ENCODE data around the gene ACTMAP. TPM values are rescaled to one million over a fixed set of nuclear protein-coding genes. Genes with fewer than 3 reads are reported as not detected.
A peak's percentile ranks its signal among the peaks of the same experiment; 100 is the strongest.

Gene ACTMAP
- total RNA-seq, 1 donor from 2014 or later, result 24.6 TPM

DNA sequence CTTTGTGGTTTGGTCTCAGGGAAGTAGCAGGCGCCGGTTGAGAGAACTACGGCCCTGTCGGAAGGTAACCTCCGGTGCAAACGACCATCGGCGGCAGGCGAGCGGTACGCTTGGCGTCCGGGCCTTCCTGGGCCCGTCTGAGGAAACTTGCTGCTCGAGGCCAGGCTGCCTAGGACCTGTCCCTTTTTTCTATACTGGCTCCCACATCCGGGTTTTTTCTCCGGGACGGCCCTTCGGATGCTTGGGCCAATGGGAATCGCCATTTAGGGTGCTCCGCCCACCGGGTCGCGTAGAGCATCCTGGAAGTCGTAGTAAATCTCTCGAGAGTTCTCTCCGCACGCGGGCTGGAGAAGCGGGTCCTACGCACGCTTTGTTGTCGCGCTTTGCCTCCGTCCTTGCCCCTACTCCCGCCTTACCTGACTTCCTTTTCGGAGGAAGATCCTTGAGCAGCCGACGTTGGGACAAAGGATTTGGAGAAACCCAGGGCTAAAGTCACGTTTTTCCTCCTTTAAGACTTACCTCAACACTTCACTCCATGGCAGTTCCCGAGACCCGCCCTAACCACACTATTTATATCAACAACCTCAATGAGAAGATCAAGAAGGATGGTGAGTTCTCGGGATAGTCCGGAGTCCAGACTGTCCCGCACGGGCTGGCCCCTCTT is 729 bp upstream of the ACTMAP start, which contains the start of gene SNRPA:
Gene SNRPA (plus strand): TSS at position 330 of the 664 bp plus-strand sequence. CDS start 206 bp downstream, at position 536.
- Mint-ChIP-seq H3K4me3 (ENCODE audit: unreplicated experiment) (peak within 1 kb of the TSS; percentile 99), H3K27ac (ENCODE audit: unreplicated experiment) (peak within 1 kb of the TSS; percentile 99), H3K9me3 (ENCODE audit: unreplicated experiment) (no peaks in the 10 kb centered on the region), H3K4me1 (ENCODE audit: unreplicated experiment) (peaks cover 50% of the 10 kb centered on the region), H3K36me3 (ENCODE audit: low read depth, unreplicated experiment) (peaks cover 24% of the 10 kb centered on the region), H3K27me3 (ENCODE audit: unreplicated experiment) (peaks cover 24% of the 10 kb centered on the region)
- TF ChIP-seq, protein P1, sequence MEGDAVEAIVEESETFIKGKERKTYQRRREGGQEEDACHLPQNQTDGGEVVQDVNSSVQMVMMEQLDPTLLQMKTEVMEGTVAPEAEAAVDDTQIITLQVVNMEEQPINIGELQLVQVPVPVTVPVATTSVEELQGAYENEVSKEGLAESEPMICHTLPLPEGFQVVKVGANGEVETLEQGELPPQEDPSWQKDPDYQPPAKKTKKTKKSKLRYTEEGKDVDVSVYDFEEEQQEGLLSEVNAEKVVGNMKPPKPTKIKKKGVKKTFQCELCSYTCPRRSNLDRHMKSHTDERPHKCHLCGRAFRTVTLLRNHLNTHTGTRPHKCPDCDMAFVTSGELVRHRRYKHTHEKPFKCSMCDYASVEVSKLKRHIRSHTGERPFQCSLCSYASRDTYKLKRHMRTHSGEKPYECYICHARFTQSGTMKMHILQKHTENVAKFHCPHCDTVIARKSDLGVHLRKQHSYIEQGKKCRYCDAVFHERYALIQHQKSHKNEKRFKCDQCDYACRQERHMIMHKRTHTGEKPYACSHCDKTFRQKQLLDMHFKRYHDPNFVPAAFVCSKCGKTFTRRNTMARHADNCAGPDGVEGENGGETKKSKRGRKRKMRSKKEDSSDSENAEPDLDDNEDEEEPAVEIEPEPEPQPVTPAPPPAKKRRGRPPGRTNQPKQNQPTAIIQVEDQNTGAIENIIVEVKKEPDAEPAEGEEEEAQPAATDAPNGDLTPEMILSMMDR (IDR thresholded peaks at IDR 0.05; ENCODE audit: unreplicated experiment), result no peak
- peak; percentile 93 for DNase-seq (ENCODE audit: low spot score)

- TF ChIP-seq, protein P1 (IDR thresholded peaks at IDR 0.05; ENCODE audit: unreplicated experiment), result no peak
- no peaks in the 10 kb centered on the region for H3K9me3 Mint-ChIP-seq (ENCODE audit: unreplicated experiment)
- no peak overlapping the region for H3K27ac Mint-ChIP-seq (ENCODE audit: unreplicated experiment)
- peaks cover 19% of the 10 kb centered on the region for H3K27me3 Mint-ChIP-seq (ENCODE audit: unreplicated experiment)
- no peak overlapping the region for H3K4me3 Mint-ChIP-seq (ENCODE audit: unreplicated experiment)
- peaks cover 8% of the 10 kb centered on the region for H3K36me3 Mint-ChIP-seq (ENCODE audit: low read depth, unreplicated experiment)
- peaks cover 31% of the 10 kb centered on the region for H3K4me1 Mint-ChIP-seq (ENCODE audit: unreplicated experiment)
- no peak for DNase-seq (ENCODE audit: low spot score)
Observed at GRCh38 chr19:40747536-40747935, 2.7 kb downstream of the ACTMAP start.

DNA sequence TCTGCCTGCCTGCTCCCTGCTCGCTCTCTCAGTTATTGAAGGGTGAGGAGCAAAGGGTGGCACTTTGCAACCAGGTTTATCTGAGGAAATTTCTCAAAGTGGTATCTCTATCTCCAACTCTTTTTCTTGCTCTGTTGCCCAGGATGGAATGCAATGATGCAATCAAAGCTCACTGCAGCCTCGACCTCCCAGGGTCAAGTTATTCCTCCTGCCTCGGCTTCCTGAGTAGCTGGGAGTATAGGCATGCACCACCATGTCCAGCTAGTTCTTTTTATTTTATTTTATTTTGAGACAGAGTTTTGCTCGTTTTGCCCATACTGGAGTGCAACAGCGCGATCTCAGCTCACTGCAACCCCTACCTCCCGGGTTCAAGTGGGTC is 4.9 kb downstream of the ACTMAP start:
- H3K27ac Mint-ChIP-seq (ENCODE audit: unreplicated experiment), result no peak overlapping the region
- H3K4me3 Mint-ChIP-seq (ENCODE audit: unreplicated experiment), result no peak overlapping the region
- no peaks in the 10 kb centered on the region for H3K9me3 Mint-ChIP-seq (ENCODE audit: unreplicated experiment)
- H3K27me3 Mint-ChIP-seq (ENCODE audit: unreplicated experiment), result peaks cover 11% of the 10 kb centered on the region
- DNase-seq (ENCODE audit: low spot score), result no peak
- peaks cover 17% of the 10 kb centered on the region for H3K4me1 Mint-ChIP-seq (ENCODE audit: unreplicated experiment)
- TF ChIP-seq, protein P1 (IDR thresholded peaks at IDR 0.05; ENCODE audit: unreplicated experiment), result no peak
- H3K36me3 Mint-ChIP-seq (ENCODE audit: low read depth, unreplicated experiment), result peaks cover 4% of the 10 kb centered on the region

GRCh38 chr19:40744554-40745401 is 5.5 kb downstream of the ACTMAP start:
- Mint-ChIP-seq H3K4me3 (ENCODE audit: unreplicated experiment) (no peak overlapping the region), H3K9me3 (ENCODE audit: unreplicated experiment) (no peaks in the 10 kb centered on the region), H3K4me1 (ENCODE audit: unreplicated experiment) (peaks cover 12% of the 10 kb centered on the region), H3K27ac (ENCODE audit: unreplicated experiment) (no peak overlapping the region), H3K27me3 (ENCODE audit: unreplicated experiment) (peaks cover 8% of the 10 kb centered on the region), H3K36me3 (ENCODE audit: low read depth, unreplicated experiment) (peaks cover 4% of the 10 kb centered on the region)
- DNase-seq (ENCODE audit: low spot score), result peak; percentile 24
- TF ChIP-seq, protein P1 (IDR thresholded peaks at IDR 0.05; ENCODE audit: unreplicated experiment), result no peak

DNA sequence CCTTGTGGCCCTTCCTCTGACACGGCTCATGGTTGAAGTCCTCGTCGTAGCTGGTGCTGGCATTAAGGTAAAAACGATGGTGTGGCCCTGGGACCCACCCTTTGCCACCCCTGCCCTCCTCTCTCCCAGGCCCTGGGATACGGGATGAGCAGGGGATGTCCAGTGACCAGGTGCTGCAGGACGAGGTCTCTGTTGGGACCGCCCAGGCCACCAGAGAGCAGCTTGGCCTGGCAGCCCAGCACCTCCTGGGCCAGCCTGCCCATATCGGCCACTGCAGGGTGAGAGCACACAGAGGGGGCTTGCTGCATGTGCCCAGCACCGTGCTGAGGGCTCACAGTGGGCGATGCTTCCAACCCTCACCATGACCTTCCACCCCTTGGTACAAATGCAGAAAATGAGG is 6.4 kb downstream of the ACTMAP start:
- Mint-ChIP-seq H3K4me1 (ENCODE audit: unreplicated experiment) (peaks cover 5% of the 10 kb centered on the region), H3K27ac (ENCODE audit: unreplicated experiment) (no peak overlapping the region), H3K4me3 (ENCODE audit: unreplicated experiment) (no peak overlapping the region), H3K27me3 (ENCODE audit: unreplicated experiment) (peaks cover 6% of the 10 kb centered on the region), H3K9me3 (ENCODE audit: unreplicated experiment) (no peaks in the 10 kb centered on the region), H3K36me3 (ENCODE audit: low read depth, unreplicated experiment) (peaks cover 6% of the 10 kb centered on the region)
- TF ChIP-seq, protein P1 (IDR thresholded peaks at IDR 0.05; ENCODE audit: unreplicated experiment), result no peak
- DNase-seq (ENCODE audit: low spot score), result no peak

Data from endothelial cell (in vitro differentiated cells).